ENCODE results near the gene SLC25A44. TPM values are rescaled to one million over a fixed set of nuclear protein-coding genes. Genes with fewer than 3 reads are reported as not detected.

Gene SLC25A44
- total RNA-seq, 3 donors from 2014 or later, result 61.3 to 79.7 (median 73.0) TPM

DNA sequence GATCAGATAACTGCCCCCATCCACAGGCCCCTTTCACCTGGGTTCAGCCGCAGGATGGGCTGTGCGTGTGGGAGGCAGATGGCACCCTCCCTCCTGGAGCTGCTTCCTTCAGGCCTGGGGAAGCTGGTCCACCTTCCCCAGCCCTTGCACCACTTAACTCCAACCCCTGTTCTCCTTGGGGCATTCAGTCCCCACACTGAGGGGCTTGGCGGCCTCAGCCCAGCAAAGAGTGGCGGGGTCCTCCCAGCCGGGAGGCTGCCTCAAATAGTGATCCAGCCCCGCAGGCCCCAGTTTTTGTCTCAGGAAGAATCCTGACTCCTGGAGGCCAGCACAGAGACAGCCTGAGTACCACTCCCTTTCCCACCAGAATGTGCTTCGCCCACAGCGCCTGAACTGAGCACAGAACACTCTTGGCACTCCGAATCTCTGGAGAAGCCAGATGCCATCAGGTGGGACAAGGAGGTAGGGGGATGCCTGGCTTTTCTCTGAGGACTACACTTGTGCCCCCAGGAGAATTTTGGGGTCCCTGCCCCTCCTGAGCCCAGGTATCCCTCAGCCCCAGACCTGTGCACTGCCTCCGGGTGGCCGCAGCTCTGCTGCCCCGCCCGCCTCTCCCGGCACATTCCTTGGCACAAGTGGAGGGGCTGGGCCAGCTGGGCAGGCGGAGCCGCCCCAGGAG is 53.0 kb downstream of the SLC25A44 start:
- Mint-ChIP-seq H3K36me3 (ENCODE audit: insufficient read depth) (peaks cover under 1% of the 10 kb centered on the region), H3K4me1 (ENCODE audit: low read depth) (peaks cover 15% of the 10 kb centered on the region), H3K27me3 (ENCODE audit: low read depth) (no peaks in the 10 kb centered on the region), H3K4me3 (no peak overlapping the region), H3K9me3 (no peaks in the 10 kb centered on the region)
- no peak for DNase-seq
- ATAC-seq, result no peak

DNA sequence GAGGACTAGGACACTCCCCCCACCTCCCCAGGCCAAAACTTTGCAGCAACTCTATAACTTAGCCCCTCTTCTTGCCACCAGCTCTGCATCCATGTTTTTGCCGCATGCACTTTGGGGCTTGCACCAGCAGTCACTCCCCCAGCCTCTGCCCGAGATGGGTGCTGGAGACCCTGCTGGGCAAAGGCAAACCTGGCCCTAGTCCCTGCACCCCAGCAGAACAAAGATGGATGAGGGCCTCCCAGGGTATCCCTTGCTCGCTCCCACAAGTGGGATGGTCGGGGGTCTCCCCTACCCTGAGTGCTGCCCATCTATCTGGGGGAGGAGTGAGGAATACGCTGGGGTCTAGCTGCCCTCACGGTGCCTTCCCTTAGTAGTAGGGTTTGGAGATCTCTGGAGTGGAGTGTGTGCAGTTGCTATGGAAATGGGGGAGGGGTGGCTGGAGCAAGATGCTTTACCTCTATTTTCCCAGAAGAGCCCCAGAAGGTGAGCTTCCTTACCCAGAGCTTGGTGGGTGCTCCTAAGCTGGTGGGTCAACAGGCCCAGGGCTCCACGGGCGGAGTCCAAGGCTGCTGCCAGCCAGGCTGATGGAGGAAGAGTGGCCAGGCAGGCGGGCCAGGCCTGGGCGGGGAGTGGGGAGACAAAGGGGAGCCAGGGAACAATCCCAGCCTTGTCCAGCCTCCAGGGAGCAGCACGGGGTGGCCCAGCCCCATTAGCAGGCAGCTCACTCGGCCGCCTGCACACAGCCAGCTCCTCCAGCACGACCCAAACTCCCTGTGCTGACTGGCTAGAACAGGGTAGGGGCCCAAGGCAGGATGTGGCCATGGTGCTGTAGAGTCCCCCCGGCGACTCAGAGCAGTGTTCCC is 53.8 kb downstream of the SLC25A44 start, which contains the start of gene PAQR6:
PAQR6 (minus strand) TSS at position 597 of the 863 bp plus-strand sequence. CDS start 1,325 bp downstream, outside the sequence.
- peaks cover 15% of the 10 kb centered on the region for H3K4me1 Mint-ChIP-seq (ENCODE audit: low read depth)
- no peak within 1 kb of the TSS for H3K4me3 Mint-ChIP-seq
- DNase-seq (no peak), ATAC-seq (no peak)
- no peaks in the 10 kb centered on the region for H3K9me3 Mint-ChIP-seq
- H3K36me3 Mint-ChIP-seq (ENCODE audit: insufficient read depth), result peaks cover 4% of the 10 kb centered on the region
- no peaks in the 10 kb centered on the region for H3K27me3 Mint-ChIP-seq (ENCODE audit: low read depth)

DNA sequence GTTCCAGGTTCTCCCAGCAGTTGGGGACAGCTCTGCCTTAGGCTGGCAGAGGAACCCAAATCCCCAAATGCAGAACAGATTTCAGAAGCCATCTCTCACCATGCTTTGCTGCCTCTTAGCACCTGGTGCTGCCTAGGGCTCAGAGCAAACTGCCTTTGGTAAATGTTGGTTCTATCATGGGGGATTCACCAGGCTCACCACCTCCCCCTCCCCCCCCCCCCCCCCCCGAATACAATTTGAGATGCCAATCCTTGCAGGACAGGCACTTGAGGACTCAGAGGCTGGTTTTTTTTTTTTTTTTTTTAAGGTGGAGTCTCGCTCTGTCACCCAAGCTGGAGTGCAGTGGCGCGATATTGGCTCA is 54.4 kb downstream of the SLC25A44 start:
- no peak for ATAC-seq
- peaks cover 15% of the 10 kb centered on the region for H3K4me1 Mint-ChIP-seq (ENCODE audit: low read depth)
- no peak for DNase-seq
- H3K36me3 Mint-ChIP-seq (ENCODE audit: insufficient read depth), result peaks cover 10% of the 10 kb centered on the region
- H3K9me3 Mint-ChIP-seq, result no peaks in the 10 kb centered on the region
- no peaks in the 10 kb centered on the region for H3K27me3 Mint-ChIP-seq (ENCODE audit: low read depth)
- no peak overlapping the region for H3K4me3 Mint-ChIP-seq

DNA sequence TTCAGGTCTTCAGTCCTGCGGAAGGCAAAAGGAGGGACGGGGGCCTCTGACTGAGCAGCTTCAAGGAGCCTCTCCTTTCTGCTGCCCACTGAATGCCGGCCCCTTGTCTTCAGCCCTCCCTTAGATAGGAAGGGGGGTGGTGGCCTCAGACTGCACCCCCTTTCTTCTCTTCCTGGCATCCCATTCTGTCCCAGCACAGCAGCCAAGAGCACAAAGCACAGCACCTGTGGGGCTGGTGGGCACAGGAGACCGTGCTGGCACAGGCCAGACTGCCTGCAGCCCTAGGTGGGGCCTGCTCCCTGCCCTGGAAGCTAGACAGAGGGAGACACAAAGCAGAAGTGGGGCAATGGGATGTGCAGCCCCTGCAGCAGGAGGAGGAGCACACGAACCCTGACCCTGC is 55.7 kb downstream of the SLC25A44 start:
- Mint-ChIP-seq H3K4me1 (ENCODE audit: low read depth) (peaks cover 12% of the 10 kb centered on the region), H3K4me3 (no peak overlapping the region), H3K27me3 (ENCODE audit: low read depth) (no peaks in the 10 kb centered on the region), H3K9me3 (no peaks in the 10 kb centered on the region), H3K36me3 (ENCODE audit: insufficient read depth) (peaks cover 18% of the 10 kb centered on the region)
- ATAC-seq (no peak), DNase-seq (no peak)

DNA sequence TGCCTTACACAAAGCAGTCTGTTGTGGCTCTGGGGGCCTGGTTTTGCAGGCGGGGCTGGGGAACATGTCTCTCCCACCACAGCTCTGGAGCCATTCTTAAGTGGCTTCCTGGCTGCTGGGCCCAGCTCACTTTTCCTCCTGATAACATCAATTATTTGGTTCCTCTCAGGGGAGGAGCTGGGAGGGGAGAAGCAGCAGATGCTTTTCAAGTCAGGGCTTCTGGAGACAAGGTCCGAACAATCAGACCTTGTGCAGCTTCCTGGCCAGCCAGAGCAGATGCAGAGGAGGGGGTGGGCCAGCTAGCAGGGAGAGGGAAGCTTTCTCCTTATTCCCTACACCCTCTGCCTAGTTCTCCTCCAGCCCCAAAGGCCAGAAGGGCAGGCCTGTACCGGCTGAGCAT is 57.6 kb downstream of the SLC25A44 start:
- peaks cover 25% of the 10 kb centered on the region for H3K36me3 Mint-ChIP-seq (ENCODE audit: insufficient read depth)
- no peak for ATAC-seq
- no peak for DNase-seq

DNA sequence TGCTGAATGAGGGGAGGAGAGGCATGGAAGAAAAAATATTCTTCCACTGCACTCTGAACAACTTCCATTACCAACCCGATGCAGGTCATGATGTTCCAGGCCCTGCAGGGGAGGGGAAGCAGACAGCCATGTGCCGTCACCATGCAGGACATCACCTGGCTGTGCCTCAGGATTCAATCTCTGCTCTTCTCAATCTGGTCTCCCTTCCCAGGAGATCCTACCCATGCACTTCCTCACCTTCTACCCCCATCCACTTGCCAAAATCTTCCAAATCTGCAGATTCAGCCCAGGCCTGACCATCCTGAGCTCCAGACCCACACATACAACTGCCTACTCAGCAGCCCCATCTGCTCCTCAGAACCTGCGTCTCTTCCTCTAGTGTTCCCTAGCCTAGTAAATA is 59.7 kb downstream of the SLC25A44 start:
- no peaks in the 10 kb centered on the region for H3K27me3 Mint-ChIP-seq (ENCODE audit: low read depth)
- peaks cover 2% of the 10 kb centered on the region for H3K4me1 Mint-ChIP-seq (ENCODE audit: low read depth)
- no peak for ATAC-seq
- no peaks in the 10 kb centered on the region for H3K9me3 Mint-ChIP-seq
- H3K36me3 Mint-ChIP-seq (ENCODE audit: insufficient read depth), result peaks cover 32% of the 10 kb centered on the region
- no peak for DNase-seq
- H3K4me3 Mint-ChIP-seq, result no peak overlapping the region

More for the DNA sequence above, 57.6 kb downstream of the SLC25A44 start:
- H3K4me1 Mint-ChIP-seq (ENCODE audit: low read depth), result no peaks in the 10 kb centered on the region
- no peaks in the 10 kb centered on the region for H3K27me3 Mint-ChIP-seq (ENCODE audit: low read depth)
- H3K9me3 Mint-ChIP-seq, result no peaks in the 10 kb centered on the region
- H3K4me3 Mint-ChIP-seq, result no peak overlapping the region

DNA sequence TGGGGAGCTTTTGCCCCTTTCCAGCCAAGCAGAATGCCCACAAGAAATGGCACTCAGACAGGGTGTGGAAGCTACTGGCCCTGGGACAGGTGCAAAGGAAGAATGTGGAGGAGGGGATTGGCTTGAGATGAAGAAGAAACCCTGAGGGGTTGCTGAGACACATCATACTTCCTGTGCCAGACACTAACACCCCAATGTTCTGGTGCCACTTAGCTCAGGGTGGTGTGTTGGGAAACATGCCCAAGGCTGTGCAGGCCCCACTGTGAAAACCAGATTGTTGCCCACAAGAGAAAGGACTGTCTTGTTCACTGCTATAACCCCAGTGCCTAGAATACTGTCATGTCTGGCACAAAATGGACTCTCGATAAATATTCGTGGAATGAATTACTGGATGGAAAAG is 63.8 kb downstream of the SLC25A44 start:
- Mint-ChIP-seq H3K4me1 (ENCODE audit: low read depth) (peaks cover 2% of the 10 kb centered on the region), H3K27me3 (ENCODE audit: low read depth) (no peaks in the 10 kb centered on the region), H3K9me3 (no peaks in the 10 kb centered on the region), H3K4me3 (no peak overlapping the region), H3K36me3 (ENCODE audit: insufficient read depth) (peaks cover 49% of the 10 kb centered on the region)
- ATAC-seq (no peak), DNase-seq (no peak)

DNA sequence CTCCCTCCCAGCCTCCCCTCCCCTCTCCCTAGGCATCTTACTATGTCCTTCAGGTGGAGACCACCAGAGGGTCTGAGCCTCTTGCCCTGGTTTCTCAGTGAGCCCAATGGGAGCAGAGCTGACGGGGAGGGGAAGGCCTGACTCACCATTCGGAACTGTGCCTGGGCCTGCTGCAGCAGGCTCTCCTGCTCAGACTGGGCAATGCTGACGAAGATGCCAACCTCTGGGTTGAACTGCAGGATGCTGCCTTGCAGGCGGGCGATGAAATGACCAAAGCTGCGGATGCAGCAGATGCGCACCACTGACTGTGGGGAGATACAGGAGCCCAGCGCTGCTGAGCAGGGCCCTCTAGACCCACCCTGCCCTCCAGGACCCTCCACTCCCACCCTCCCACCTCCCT is 65.0 kb downstream of the SLC25A44 start:
- Mint-ChIP-seq H3K4me1 (ENCODE audit: low read depth) (peaks cover 2% of the 10 kb centered on the region), H3K36me3 (ENCODE audit: insufficient read depth) (peaks cover 49% of the 10 kb centered on the region), H3K4me3 (no peak overlapping the region), H3K27me3 (ENCODE audit: low read depth) (no peaks in the 10 kb centered on the region), H3K9me3 (no peaks in the 10 kb centered on the region)
- DNase-seq (no peak), ATAC-seq (no peak)

DNA sequence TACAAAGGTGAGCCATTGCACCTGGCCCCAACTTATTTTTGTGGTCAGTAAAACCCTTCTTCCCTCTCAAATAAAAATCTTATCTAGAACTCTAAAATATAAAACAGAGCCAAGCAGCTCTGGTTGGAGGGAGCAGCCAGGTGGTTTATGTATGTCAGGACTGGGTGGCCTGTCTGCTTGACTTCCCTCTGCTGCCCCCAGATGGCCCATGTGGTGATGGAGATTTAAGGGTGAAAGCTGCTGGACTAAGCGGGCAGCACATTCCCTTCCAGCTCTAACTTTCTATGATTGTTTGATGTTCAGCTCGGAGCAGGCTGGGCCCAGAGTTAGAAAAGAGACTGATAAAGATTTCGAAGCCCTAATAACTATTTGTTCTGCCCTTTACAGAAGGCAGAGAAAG is 65.9 kb downstream of the SLC25A44 start:
- no peaks in the 10 kb centered on the region for H3K9me3 Mint-ChIP-seq
- peaks cover 2% of the 10 kb centered on the region for H3K4me1 Mint-ChIP-seq (ENCODE audit: low read depth)
- H3K4me3 Mint-ChIP-seq, result no peak overlapping the region
- DNase-seq, result no peak
- peaks cover 51% of the 10 kb centered on the region for H3K36me3 Mint-ChIP-seq (ENCODE audit: insufficient read depth)
- no peak for ATAC-seq
- H3K27me3 Mint-ChIP-seq (ENCODE audit: low read depth), result no peaks in the 10 kb centered on the region

DNA sequence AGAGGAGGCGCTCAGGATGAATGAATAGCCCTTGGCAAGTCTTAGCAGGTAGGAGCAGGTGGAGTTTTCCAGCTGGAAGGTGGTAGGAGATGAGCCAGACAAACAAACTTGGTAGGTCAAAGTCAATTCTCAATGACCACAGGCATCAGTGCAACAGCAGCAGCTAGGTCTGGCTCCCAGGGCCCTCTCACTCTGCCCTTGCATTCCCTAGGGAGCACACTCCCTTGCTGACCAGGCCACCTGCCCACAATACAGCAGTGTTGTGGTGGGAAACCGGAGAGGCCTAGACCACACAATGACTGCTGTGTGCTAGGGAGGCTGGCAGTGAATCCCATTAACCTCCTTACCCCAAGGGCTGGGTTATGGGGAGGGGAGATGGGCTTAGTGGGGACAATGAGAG is 67.0 kb downstream of the SLC25A44 start:
- Mint-ChIP-seq H3K4me1 (ENCODE audit: low read depth) (peaks cover 2% of the 10 kb centered on the region), H3K4me3 (no peak overlapping the region), H3K9me3 (no peaks in the 10 kb centered on the region), H3K36me3 (ENCODE audit: insufficient read depth) (peaks cover 56% of the 10 kb centered on the region), H3K27me3 (ENCODE audit: low read depth) (no peaks in the 10 kb centered on the region)
- DNase-seq (no peak), ATAC-seq (no peak)

Other genes with a start within 250 kb of the SLC25A44 start
- gene ARHGEF2, start 215.6 kb upstream of the SLC25A44 start, total RNA-seq, result 100 to 1,000 TPM; 144 to 174 (median 149) TPM
- gene SSR2, start 173.2 kb upstream of the SLC25A44 start, total RNA-seq, result 100 to 1,000 TPM; 167 to 183 (median 173) TPM
- 10 to 100 TPM; 52.9 to 57.3 (median 53.7) TPM for gene UBQLN4, start 140.3 kb upstream of the SLC25A44 start, total RNA-seq
- 10 to 100 TPM; 56.6 to 62.3 (median 59.2) TPM for gene LAMTOR2, start 139.3 kb upstream of the SLC25A44 start, total RNA-seq
- under 1 TPM; 0.61 to 0.79 (median 0.63) TPM for gene RAB25, start 132.9 kb upstream of the SLC25A44 start, total RNA-seq
- under 1 TPM; 0.50 to 0.66 (median 0.57) TPM for gene MEX3A, start 111.6 kb upstream of the SLC25A44 start, total RNA-seq
- 100 to 1,000 TPM; 113 to 162 (median 124) TPM for gene LMNA, start 79.4 kb upstream of the SLC25A44 start, total RNA-seq
- 10 to 100 TPM; 31.7 to 51.5 (median 37.1) TPM for gene SEMA4A, start 40.5 kb upstream of the SLC25A44 start, total RNA-seq
- 100 to 1,000 TPM; 184 to 201 (median 192) TPM for gene PMF1, start 18.9 kb downstream of the SLC25A44 start, total RNA-seq
- gene BGLAP, start 48.1 kb downstream of the SLC25A44 start, total RNA-seq, result 1 to 10 TPM; 2.0 to 2.5 (median 2.4) TPM
- 1 to 10 TPM; 2.0 to 3.6 (median 3.4) TPM for gene PAQR6, start 54.0 kb downstream of the SLC25A44 start, total RNA-seq
- gene SMG5, start 88.7 kb downstream of the SLC25A44 start, total RNA-seq, result 100 to 1,000 TPM; 118 to 125 (median 123) TPM
- gene TMEM79, start 90.2 kb downstream of the SLC25A44 start, total RNA-seq, result 1 to 10 TPM; 6.3 to 6.9 (median 6.4) TPM
- 10 to 100 TPM; 12.6 to 15.8 (median 13.2) TPM for gene GLMP, start 101.6 kb downstream of the SLC25A44 start, total RNA-seq
- gene VHLL, start 105.2 kb downstream of the SLC25A44 start, total RNA-seq, result under 1 TPM in 1 of 3 donors, not detected in 2; 0.42 TPM
- gene CCT3, start 144.2 kb downstream of the SLC25A44 start, total RNA-seq, result 100 to 1,000 TPM; 694 to 815 (median 725) TPM
- under 1 TPM in 2 of 3 donors, not detected in 1; 0.37 to 0.43 TPM for gene TSACC, start 144.4 kb downstream of the SLC25A44 start, total RNA-seq
- not detected for gene RHBG, start 175.1 kb downstream of the SLC25A44 start, total RNA-seq

Data from activated T-cell treated with anti-CD3 and anti-CD28 coated beads, Interleukin-2, amount 50 U/mL, for 4 hours (primary cell).